Measurements from ENCODE around the gene UTP4. TPM values are rescaled to one million over a fixed set of nuclear protein-coding genes. Genes with fewer than 3 reads are reported as not detected.

UTP4 gene
- total and polyA plus RNA-seq, 2 of the 8 experiments (the other 6 are each of a cell fraction or from before 2014, with no cell fraction given) = 101 to 118 TPM

DNA sequence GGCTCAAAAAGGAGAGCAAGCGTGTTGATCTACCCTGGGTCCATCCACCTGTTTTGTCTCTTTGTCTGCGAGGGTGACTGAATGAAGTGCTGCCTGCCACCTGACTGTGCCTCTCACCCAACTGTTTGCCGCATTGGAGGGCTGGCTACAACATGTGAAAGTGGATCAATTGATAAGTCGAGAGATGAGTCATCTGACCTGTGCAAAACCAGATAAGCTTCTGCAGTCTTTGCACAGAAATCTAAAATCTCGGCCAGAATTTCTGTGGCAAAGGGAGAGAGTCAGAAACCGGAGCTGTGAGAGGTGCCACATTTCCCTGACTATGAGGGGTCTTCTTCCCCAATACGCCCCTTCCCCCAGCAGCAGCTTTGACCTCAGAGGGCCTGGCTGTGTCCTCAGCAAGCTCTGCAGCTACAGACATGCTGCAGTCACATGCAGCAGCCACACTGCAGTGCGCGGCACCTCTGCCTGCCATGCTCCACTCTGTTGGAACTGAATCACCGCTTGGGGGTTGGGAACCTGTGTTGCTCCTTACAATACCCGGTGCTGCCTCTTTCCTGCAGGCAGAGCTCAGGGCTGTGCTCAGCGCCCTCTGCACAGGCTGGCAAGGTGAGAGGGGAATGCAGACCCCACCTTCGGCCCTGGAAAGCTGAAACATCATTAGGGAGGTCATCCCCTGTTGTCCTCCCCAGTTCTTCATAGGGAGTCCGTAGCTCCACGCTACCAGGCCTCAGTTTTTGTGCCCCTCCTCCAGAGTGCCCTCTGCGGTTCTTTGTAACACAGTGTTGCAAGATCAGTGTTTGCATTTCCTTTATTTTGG is 43.1 kb upstream of the UTP4 start (continued):
- TF ChIP-seq JUND (IDR thresholded peaks at IDR 0.05; ENCODE audit: low read length) = no peak
- TF ChIP-seq BACH1 (IDR thresholded peaks at IDR 0.05; ENCODE audit: low read length) = no peak
- no peak for TF ChIP-seq GTF2F1 (IDR thresholded peaks at IDR 0.05; ENCODE audit: borderline replicate concordance, low read depth, low read length)

Measured in H1 (cell line).